ENCODE measurements around the gene CCDC97.

- TF ChIP-seq CTCF (IDR thresholded peaks at IDR 0.05; ENCODE audit: low read depth, low read length, poor library complexity, severe bottlenecking): no peak
- no peak for TF ChIP-seq EZH2phosphoT487 (IDR thresholded peaks at IDR 0.05; ENCODE audit: borderline replicate concordance, low read length)
Observed at GRCh38 chr19:41356984-41357739, 47.2 kb downstream of the CCDC97 start.

All from DOHH2 (cell line).